NCI-H1048 (cell line): ENCODE data around the gene FBXO31.

Experiments used
- DNase-seq: peaks from one replicate; lab custom pipeline; 2025; lab: John Stamatoyannopoulos, UW

Gene FBXO31

DNA sequence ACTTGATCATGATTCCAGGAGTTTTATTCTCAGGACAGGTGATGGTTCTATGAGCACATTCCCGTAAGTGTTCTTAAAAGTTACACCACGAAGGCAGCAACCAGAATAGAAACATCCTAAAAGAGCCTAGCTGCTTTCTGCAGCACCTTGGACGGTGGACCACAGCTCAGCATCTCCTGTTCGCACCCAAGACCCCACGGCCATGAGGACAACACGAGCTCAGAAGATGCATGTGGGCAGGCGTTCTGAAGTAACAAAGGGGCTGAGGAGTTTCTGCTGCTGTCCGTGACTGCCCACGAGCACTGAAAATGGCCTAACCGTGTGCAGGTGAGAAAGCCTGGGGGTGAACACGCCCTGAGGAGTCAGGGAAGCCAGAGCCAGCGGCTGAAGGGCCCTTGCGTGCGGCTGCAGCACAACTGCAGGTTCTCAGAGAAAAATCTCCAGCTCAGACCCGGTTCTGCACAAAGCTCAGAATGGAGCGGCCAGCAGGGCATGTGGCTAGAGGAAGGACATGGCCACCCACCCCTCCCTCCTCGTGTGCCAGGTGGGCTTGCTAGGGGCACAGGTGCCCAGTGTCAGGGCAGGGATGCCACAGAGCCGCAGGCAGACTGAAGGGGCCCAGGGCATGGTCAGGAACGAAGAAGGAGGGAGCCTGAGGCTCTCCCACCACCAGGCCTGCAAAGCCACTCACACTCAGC is 55.6 kb downstream of the FBXO31 start:
- no peak for DNase-seq

DNA sequence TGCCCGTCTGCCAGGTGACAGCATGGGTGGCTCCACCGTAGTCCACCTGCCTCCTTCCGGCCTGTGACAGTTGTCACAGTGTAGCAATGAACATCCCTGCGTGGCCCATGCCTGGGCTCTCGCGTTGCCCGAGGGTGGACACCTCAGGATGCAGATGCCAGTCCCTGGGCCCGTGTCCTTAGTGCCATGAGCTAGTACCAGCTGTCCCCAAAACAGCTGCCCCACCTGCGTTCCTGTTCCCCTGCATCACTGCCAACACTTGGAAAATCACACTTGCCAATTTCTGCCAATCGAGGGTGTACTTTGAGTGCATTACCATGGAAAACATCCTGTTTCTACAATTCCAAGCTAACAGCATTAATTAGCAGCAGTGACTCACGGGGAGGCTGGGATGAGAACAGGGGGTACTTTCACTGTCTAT is 57.4 kb downstream of the FBXO31 start:
- no peak for DNase-seq

- no peak for DNase-seq
Measured at GRCh38 chr16:87325423-87325858, 58.1 kb downstream of the FBXO31 start.

GRCh38 chr16:87324411-87325275 is 58.9 kb downstream of the FBXO31 start:
- no peak for DNase-seq

- no peak for DNase-seq
Measured at GRCh38 chr16:87323727-87324410, 59.7 kb downstream of the FBXO31 start.

DNA sequence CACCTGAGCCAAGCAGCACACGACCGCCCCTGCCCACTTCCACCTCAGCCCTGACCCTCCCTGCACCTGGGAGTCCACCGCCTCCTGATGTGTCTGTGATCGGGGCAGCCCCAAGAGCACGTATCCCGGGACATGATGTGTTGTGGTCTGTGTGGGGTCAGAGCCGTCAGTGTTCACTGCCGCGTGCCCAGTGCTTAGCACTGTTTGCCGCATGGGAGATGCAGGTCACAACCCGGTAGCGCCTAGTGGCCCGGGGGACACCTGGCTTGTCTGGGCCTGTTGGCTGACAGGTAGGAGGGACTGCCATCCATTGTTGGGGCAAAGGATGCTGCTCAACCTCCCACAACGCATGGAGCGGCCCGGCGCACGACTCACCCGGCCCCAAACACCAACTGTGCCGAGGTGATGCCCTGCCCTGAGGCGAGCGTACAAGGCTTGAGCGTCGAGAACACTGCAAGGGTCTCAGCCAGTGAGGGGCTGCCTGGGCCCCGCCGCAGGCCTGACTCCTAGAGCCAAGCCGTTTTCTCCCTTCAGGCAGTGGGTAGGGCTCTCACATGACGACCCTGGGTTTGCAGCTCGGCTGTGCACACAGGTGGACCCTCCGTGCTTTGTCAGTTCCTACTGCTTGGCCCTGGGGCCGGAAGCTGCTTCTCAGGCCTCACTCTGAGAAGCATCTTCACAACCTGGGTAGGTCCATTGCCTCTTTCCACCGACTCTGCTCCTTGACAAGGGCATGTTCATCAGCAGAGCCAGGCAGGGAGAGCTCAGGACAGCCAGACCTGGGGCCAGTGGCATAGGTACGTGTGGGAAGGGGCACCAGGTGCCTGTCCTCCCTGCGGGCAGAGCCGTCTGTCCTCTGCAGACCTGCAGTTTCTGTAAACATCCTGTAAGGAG is 60.5 kb downstream of the FBXO31 start:
- DNase-seq, result no peak

GRCh38 chr16:87322360-87322759 is 61.2 kb downstream of the FBXO31 start:
- DNase-seq, result no peak

- no peak for DNase-seq
Measured at GRCh38 chr16:87321336-87322107, 62.1 kb downstream of the FBXO31 start.

DNA sequence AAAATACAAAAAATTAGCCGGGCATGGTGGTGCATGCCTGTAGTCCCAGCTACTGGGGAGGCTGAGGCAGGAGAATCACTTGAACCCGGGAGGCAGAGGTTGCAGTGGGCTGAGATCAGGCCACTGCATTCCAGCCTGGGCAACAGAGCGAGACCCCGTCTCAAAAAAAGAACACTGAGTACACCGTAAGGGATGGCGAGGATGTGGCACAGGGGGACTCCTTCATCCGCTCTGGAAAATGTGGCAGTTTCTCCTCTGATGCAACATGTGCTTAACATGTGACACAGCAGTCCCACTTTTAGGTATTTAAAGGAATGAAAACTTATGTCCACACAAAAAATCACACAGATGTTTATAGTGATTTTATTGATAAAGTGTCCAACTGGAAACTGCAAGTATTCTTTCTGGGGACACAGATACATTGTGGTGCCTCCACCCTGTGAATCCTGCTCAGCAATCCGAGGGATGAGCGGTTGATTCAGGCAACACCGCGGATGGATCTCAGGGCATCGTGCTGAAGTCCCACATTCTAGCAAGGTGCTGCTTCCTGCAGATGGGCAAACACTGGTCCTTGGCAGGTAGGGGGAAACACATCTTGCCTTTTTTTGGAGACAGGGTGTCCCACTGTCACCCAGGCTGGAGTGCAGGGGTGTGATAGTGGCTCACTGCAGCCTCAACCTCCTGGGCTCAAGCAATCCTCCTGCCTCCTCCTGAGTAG is 62.9 kb downstream of the FBXO31 start:
- DNase-seq, result no peak

GRCh38 chr16:87319997-87320491 is 63.5 kb downstream of the FBXO31 start:
- no peak for DNase-seq

GRCh38 chr16:87319011-87319410 is 64.6 kb downstream of the FBXO31 start:
- DNase-seq, result no peak

DNA sequence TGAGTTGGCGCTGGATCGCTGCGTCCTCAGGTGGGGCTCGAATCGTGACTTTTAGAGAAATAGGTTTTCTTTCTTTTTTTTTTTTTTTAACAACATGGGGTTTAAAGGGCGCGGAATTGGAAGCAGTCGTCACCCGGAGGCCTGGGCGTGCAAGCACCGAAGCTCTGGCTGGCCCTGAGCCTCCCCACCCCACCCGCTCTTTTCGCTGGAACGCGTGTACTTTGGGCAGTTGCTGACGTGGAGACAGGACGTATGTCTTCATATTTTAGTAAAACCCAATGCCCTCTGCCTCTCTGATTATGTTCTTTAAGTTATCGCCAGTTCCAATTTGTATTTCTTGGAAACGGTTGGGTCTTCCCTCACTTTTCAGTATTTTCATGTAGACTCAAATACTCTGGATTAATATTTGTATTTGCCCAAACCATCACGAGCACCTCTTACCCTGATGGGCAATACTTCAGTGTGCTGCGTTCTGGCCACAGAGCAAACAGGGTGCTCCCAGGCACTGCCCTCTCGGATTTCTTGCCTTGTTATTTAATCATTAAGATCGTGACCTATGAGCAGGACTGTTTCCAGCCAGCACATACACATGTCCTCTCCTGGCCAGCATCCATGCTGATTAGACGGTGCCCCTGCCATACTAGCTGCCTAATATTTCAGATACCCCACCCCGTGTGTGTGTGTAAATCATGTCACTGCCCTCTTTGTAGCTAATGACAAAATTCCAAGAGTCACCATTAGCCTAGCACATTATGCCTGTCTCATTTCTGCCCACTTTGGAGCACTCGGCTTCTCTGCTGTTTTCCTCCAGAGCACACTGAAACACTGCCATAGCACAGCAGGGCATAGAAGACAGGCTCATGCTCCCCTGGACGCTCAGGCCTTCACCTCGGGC is 65.6 kb downstream of the FBXO31 start:
- no peak for DNase-seq

- DNase-seq, result peak; percentile 69
Measured at GRCh38 chr16:87316923-87317749, 66.4 kb downstream of the FBXO31 start, which contains the start of gene C16orf95. TSS of gene C16orf95 (minus strand) at chr16:87317392. CDS start at chr16:87317242, 150 bp downstream.

- DNase-seq, result no peak
Measured at GRCh38 chr16:87316450-87316922, 67.1 kb downstream of the FBXO31 start.

DNA sequence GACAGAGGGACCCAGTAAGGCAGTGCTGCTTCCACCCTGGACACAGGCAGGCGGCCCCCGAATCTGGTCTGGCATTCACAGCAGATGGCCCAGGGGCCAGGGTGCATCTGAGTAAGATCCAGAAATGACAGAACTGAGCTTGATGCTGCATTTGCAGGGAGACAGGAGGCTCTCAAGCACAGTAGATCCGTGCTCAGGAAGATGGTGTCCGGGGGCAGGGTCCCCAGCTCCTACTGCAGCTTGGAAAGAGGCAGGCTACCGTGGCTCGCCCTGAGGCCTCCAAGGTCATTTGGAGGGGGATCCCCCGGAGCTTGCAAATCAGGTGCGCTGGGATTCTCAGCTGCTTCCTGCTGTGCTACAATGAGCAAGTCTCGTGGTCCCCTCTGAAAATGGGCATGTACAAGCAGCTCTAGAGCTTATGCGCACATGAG is 68.6 kb downstream of the FBXO31 start:
- no peak for DNase-seq

DNA sequence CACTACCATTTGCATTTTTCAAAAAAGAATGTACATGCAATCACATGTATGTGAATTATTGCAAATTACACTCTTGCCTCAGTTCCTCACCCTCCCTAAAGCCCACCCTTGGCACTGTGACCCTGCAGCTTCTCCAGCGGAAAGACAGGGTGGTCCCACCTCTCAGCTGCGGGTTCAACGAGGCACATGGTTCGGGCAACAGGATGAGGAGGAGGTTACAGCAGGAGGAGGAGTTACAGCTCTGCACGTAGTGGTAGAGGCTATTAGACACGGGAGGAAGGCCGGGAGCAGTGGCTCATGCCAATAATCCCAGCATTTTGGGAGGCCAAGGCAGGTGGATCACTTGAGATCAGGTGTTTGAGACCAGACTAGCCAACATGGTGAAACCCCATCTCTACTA is 71.6 kb downstream of the FBXO31 start:
- DNase-seq, result no peak

DNA sequence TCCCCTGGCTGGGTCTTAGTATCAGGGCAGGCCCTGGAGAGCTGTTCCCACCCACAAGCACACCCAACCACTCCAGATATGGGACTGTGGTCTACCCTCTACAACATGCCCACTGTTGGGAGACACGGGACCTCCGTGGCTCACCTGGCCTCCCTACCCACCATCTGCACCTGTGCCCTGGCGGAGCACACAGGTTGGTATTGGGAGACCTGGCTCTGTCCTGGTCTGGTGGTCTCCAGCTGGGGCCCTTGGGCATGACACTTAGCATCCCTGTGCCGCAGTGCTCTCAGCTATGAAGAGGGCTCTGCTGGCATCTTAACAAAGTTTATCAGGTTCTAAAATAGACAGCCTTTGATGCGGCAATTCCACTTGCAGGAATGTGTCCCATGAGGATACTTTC is 72.2 kb downstream of the FBXO31 start:
- DNase-seq, result no peak

GRCh38 chr16:87310610-87311009 is 73.0 kb downstream of the FBXO31 start:
- DNase-seq, result no peak
